Bone marrow (tissue), 2 donors: Measurements from ENCODE around the gene TCEA2.
"Not testable (repeated sequence)": the region's sequence is repeated elsewhere in the genome, so short reads cannot be mapped to it uniquely, and the experiment has no call there.

ENCODE experiments used
- DNase-seq, 2 donors: peaks; one replicate each; lab custom pipeline; 2025; lab: John Stamatoyannopoulos, UW

TCEA2 gene

DNA sequence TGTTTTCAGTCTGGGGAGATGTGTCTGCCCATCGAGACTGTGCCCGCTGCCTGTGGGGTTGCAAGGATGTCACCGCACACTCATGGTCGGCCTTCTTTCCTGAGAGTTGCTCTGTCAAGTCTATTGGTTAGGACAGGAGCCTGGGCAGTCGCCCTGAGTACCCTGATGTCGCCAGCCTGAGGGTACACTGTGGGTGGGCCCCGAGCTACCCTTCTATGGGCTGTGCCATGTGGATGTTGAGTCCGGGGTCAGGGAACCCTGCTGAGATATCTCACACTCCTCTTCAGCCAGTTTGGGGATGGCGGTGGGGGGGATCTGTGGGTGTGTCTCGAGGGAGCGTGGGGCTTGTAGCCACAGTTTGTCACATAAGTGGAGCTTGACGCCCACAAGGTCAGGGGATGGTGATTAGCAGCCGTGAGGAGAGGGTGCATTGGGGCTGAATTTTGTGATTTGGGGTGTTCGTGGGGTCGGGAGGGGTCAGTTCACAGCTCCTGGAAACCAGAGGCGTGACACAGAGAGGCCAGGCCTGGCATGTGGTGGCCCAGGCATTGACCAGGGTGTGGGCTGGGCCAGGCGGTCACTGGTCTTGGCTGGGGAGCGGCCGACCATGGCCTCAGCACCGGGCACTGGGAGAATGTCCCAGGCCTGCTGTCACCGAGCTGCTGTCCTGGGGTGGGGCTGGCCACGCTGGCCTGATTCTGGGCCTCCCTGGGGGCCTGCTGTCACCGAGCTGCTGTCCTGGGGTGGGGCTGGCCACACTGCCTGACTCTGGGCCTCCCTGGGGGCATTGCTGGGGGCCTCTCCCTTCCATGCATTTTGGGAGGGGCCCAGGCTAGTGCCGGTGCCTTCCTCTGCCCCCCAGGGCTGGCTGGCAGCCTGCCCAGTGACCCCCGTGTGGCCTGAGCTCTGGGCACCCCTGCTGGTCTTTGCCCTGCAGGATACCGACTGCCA, 46.0 kb downstream of the TCEA2 start:
- no peak for DNase-seq

DNA sequence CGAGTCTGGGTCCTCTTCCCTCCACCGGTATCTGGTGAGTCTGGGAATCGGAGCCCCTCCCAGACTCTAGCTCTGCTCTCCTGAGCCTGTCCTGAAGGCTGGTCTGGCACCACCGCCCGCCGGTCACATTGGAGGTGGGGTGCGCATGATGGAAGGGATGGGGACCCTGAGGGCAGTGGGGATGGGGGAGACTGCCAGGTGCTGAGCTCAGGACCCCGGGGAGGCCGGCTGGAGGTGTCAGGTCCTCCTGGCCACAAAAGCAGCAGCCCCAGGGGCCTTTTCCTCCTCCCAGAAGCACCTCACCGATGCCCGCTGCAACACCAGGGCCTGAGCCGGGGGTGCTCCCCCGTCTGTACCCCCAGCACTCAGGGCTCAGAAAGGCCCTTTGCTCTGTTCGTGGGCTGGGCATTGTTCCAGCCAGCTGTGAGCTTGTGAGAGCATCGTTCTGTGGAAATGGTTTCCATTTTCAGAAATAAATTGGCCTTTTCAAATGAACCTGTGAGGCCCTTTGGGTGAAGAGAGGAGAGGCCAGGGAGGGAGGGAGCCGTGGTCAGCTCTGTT, 46.9 kb downstream of the TCEA2 start:
- no peak for DNase-seq

DNA sequence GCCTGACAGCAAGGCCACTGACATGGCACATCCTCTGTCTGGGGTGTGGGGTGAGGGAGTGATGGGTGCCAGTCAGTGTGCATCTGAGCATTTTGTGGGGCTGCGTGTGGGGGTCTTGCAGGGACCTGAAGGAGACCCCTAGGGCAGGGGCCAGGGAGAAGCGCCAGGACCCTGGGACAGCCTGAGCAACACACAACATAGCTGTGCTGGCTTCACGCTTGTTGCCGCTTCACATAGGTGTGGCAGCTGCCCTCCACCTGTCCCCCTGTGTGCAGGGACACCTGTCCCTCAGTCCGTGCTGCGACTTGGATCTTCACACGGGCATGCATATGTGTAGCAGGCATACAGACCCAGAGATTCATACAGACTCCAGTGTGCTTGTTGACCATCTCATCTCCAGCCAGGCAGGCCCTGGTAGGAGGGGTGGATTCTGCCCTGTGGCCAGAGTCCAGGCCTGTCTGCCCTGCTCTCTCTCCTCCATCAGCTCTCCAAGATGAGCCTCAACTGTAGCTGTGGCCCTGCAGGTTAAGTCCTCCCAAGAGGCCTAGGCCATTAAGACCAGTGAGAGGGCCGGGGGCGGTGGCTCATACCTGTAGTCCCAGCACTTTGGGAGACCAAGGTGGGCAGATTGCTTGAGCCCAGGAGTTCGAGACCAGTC, 47.5 kb downstream of the TCEA2 start:
- no peak for DNase-seq

DNA sequence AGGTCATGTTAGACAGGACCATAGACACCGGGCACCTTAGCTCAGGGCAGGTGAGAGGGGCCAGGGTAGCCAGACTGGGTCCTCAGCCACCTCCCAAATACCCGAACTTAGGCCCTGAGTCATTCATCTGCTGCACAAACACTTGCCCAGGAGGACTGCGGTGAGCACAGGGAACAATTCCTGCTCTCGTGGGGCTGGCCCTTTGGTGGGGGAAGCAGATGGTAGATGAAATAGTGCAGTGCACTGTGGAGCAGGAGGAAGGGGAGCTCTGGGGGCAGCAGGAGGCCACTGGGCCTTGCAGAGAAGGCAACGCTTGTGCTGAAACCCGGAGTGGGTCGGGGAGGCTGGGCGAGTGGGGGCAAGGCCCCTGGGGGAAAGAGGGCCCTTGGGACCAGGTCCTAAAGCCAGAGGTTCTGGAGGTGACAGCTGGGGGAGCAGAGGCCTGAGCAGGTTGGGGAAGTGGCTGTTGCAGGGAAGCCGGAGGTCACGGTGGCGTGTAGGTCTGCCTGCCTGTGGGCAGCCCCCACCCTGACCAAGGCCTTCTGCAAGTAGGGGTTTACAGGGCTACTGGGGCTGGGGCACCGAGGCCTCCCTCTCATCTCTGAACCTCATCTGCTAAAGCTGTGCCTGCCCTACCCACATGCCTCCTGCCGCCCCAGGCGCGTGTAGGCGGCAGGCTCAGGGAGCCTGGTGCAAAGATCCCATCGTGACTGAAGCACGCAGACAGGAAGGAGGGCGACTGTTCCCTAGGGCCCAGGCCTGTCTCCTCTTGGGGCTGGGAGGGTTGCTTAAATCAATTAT, 49.0 kb downstream of the TCEA2 start:
- DNase-seq: no peak

DNA sequence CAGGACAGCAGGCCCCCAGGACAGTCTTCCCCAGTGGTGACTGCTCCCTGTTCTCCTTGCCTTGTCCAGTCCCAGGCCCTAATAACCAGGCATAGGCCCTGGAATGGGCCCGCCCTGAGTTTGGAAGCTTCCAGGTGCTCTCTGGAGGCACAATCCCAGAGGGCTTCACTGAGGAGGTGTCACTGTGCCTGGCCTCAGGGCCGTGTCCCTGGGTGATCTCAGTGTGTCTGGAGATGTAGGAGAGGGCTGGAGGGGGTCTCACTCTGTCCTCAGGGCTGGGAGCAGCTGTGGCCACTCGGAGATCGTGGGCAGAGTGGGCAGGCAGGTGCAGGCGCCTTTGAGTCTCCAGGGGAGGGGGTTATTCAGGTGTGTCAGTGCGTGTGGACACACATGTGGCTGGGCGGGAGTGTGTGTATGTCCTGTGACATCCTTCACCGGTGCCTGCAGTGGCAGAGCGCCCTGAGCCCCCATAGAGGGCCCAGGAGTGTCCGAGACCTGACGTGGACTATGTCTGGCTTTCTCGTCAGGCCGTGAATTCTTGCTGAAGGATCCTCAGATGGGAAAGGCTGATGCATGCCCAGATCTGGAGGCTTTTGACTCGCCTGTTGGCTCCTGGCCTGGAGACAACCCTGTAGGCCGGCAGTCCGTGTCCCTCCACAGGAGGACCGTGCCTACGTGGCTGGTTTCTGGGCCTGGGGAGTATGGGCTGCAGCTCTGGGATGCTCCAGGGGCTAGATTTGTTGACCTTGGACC, 49.9 kb downstream of the TCEA2 start:
- no peak for DNase-seq

DNA sequence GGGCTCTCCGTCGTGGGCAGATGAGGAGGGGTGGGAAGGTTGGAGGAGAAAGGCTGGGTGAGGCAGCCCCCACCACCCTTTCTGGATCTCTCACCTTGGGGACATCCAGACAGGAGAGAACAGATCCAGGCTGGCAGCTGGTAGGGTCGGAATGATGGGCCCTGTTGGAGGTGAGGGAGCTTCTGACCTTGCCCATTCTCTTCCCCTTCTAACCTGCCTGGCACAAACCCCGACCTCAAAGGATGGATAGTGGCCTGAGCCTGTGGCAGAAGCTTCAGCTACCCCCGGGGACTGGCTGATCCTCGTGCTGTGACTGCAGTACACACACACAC, 50.4 kb downstream of the TCEA2 start:
- DNase-seq: no peak

DNA sequence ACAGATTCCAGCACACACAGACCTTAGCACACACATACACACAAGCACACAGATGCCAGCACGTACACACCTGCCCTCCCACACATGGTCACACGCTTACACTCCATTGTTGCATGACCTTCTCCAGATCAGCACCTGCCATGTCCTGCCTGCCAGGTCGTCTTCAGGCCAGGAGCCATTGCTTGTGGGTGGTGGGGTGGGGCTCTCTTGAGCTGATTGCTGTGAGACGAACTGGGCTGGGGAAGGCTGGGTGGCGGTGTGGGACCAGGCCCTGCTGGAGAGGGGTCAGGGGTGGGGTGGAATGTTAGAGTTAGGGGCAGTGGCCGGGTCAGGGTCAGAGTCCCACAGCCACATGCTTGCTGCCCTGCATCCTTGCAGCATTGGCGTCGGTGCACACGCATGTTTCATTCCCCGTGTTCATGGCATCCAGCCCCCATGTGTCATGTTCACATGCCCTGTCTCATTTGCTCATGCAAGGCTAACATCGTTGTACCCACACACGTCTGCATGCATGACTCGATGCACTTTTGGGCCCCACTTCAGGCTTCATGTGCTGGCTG, 50.9 kb downstream of the TCEA2 start:
- DNase-seq: no peak

DNA sequence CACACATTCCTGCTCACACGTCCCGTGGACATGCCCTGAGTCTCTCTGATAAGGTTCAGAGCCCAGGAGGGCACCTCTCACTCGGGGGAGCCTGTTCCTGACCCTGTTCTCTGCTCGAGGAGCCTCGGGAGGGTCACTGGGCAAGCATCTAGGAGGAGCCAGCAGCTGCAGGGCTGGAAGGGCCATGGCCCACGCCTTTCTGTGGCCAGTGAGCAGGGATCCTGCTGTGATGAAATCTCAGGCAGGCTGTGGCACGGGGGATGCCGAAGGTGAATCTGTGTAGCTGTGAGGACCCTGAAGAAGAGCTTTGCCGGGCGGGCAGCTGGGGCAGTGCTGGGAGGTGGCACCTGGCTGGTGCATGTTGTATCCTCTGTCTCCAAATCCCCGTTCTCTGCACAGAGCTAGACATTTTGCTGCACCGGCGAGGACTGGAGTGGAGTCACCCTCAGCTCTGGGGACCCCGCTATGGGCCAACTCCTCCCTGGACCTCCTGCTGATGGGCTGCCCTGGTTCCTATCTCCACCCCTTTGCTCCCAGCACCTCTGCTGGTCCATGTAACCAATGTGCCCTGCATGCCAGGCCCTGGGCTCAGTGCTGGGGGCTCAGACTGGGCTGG, 51.5 kb downstream of the TCEA2 start:
- no peak for DNase-seq

DNA sequence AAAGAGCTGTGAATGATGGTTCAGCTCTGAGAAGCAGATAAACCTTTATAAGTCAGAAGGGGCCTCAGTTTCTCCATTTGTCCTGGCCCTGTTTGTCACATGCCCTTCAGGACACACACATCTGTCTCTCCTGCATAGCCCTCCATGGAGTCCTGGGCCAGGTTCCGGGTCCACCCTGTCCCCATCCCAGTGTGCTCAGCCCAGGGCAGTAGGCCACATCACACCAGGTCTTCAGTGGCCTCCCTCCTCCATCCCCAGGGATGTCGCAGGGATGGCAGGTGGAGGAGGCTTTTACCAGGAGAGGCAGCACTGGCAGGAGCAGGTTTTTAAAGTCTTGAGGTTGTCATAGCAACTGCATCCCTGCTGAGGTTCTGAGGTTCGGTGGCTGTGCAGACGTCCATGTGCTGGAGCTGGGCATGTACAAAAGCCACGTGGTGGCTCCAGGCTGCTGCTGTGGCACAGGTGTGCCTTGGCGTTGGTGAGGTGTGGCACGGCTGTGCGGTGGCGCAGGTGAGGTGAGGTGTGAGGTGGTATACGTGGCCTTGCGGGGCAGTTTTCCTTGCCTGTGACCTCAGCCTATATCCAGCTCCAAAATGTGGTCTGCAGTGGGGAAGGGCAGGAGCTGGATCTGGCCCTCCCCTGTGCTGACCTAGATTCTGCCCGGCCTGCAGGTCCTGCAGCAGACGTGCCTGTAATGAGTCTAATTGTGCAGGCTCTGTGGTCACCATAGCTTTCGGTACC, 52.3 kb downstream of the TCEA2 start:
- DNase-seq: no peak

DNA sequence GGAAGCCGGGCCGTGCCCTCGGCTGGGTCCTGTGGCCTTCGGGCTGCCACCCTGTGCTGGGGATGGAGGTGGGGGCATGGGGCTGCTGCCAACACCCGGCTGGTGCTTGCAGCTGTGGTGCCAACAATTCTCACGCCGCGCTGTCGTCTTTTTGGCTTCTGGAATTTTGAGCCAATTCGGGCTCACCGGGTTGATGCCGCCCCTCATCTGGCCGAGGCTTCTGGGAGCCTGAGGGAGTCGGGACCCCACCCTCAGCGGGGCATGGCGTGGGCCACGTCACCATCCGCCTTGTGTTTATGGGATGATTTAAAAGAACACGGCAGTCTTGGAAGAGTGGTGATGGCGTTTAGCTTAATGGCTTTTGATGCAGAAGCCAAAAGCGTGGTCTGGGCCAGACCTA, 53.0 kb downstream of the TCEA2 start:
- DNase-seq: no peak

DNA sequence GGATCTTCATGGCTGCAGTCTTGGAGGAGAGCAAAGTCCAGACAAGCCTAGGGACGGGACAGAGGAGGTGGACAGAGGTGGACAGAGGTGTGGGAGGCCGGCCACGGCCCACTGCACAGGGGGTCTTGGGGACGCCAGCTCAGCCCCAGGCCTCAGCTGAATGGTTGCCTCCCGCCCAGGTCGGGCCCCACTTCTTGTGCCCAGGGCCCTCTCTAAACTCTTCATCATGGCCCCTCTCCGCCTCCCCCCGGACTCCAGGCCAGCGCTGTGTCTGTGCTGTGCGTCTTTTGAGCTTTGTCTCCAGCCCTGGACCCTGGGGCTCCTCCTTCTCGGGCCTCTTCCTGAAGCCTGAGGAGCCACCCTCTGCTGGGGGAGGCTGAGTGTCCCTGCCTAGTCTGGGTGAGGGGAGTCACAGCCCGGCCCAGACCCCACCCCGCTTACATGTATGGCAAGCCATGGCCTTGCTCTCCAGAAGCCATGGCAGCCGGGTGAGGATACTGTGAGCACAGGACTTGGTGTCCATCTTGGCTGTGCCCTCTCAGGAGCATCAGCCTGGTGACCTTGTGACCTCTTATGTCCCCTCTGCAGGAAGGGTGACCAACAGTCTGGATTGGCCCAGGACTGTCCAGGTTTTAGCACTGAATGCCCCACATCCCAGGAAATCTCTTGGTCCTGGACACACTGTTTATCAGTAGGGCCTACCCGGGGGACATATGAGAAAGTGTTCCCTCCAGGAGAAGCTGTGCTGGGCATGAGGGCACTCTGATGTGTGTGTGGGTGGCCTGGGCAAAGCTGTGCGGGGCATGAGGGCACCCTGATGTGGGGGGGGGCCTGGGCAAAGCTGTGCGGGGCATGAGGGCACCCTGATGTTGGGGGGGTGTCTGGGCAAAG, 53.8 kb downstream of the TCEA2 start:
- no peak for DNase-seq

DNA sequence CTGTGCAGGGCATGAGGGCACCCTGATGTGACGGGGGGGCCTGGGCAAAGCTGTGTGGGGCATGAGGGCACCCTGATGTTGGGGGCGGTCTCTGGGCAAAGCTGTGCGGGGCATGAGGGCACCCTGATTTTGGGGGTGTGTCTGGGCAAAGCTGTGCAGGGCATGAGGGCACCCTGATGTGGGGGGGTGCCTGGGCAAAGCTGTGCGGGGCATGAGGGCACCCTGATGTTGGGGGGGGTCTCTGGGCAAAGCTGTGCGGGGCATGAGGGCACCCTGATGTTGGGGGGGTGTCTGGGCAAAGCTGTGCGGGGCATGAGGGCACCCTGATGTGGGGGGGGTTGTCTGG, 54.4 kb downstream of the TCEA2 start:
- DNase-seq: not testable (repeated sequence)

DNA sequence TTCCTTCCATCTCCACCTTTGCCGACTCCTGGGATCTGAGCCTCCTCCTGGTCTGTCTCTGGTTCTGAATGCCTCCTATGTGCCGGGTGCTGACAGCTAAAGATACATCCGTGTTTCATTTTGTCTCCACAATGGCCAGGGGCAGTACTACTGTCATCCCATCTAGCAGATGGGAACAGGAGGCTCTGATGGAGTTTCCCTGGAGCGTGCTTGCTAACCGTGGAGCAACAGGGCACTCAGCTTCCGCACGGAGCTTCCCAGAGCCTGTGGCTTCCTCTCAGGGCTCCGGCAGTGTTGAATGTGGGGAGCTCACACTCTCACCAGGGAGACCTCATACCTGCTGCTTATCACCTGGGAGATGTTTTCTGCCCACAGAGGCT, 56.3 kb downstream of the TCEA2 start:
- DNase-seq: no peak

DNA sequence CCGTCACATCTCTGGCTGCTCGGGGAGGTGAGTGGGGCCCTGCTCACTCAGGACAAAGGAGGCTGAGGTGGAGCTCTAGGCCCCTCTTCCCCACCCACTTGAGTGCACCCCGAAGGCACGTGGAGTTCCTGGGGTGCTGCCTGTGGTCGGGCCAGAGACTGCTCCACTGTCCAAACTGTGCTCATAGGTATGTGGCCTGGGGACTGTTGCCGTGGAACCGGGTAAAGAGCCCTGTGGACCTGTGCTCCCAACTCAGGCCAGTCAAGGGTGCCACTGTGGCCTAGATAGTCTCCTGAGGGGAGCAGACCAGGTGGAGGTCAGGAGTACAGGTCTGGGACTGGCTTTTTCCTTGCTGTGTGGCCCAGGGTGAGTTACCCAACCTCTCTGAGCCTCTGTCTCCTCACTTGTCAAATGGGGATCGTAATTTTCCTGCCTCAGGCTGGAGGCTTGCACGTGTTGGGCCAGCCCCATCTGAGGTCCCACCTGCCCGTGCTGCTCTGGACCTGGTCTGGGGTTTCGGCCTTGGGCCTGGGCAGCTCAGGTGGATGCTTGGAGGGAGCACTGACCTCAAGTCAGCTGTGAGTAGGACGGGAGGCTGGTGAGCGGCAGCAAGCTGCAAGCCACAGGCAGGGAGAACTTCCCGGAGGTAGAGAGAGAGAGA, 56.8 kb downstream of the TCEA2 start:
- no peak for DNase-seq

DNA sequence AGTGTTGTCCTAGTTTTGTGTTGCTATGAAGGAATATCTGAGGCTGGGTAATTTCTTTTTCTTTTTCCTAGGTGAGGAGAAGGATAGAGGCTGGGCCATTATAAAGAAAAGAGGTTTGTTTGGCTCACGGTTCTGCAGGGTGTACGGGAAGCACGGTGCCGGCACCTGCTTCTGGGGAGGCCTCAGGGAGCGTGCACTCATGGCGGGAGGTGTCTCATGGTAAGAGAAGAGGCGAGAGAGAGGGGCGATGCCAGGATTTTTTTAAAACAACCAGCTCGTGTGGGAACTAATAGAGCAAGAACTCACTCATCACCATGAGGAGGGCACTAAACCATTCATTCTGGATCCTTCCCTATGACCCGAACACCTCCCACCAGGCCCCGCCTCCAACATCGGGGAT, 58.6 kb downstream of the TCEA2 start:
- no peak for DNase-seq
